IgD-negative memory B cell (primary cell): Measurements from ENCODE around the gene CYTH3. TPM values are rescaled to one million over a fixed set of nuclear protein-coding genes. Genes with fewer than 3 reads are reported as not detected.
"Not testable (repeated sequence)": the region's sequence is repeated elsewhere in the genome, so short reads cannot be mapped to it uniquely, and the experiment has no call there.

ENCODE experiments used
- H3K27ac Mint-ChIP-seq, 3 donors: one replicate each; pipeline ENCODE4 v1.8.0; 2020 to 2022; ENCODE audit warnings: mild to moderate bottlenecking in 3 of 3, mixed read lengths in 3 of 3, moderate library complexity in 1 of 3
- H3K27me3 Mint-ChIP-seq: one replicate; pipeline ENCODE4 v1.8.0; 2021; ENCODE audit warnings: mixed read lengths
- H3K36me3 Mint-ChIP-seq: one replicate; pipeline ENCODE4 v1.8.0; 2020; ENCODE audit warnings: mild to moderate bottlenecking, mixed read lengths
- H3K4me1 Mint-ChIP-seq, 3 donors: one replicate each; pipeline ENCODE4 v1.8.0; 2020 to 2022; ENCODE audit warnings: mixed read lengths in 3 of 3, mild to moderate bottlenecking in 1 of 3
- H3K4me3 Mint-ChIP-seq, 4 donors: one replicate each; pipeline ENCODE4 v1.8.0; 2020 to 2022; ENCODE audit warnings: mild to moderate bottlenecking in 4 of 4, mixed read lengths in 4 of 4, moderate library complexity in 3 of 4
- H3K9me3 Mint-ChIP-seq, 3 donors: one replicate each; pipeline ENCODE4 v1.8.0; 2020 to 2021; ENCODE audit warnings: mixed read lengths in 3 of 3, mild to moderate bottlenecking in 1 of 3
- polyA plus RNA-seq: library from polyadenylated mRNA; unstranded; fragments of 300-500 nt; fragmentation: Illumina TruSeq; gene quantifications from one replicate; pipeline ENCODE4 v1.2.3, GENCODE V29; 2021

CYTH3 gene
- polyA plus RNA-seq, 1 donor from 2014 or later: 3.0 TPM

GRCh38 chr7:6159524-6160031 lies 112.8 kb downstream of the CYTH3 start:
- Mint-ChIP-seq H3K27ac (no peak overlapping the region), H3K9me3 (no peaks in the 10 kb centered on the region)

GRCh38 chr7:6159097-6159483 lies 113.3 kb downstream of the CYTH3 start:
- no peak overlapping the region for H3K27ac Mint-ChIP-seq
- no peak overlapping the region for H3K4me3 Mint-ChIP-seq
- peaks cover 0 to 3% (median 0%) of the 10 kb centered on the region in 3 donors for H3K4me1 Mint-ChIP-seq
- no peaks in the 10 kb centered on the region for H3K9me3 Mint-ChIP-seq
- H3K36me3 Mint-ChIP-seq: peaks cover 5% of the 10 kb centered on the region
- H3K27me3 Mint-ChIP-seq: no peaks in the 10 kb centered on the region

More at GRCh38 chr7:6159524-6160031, 112.8 kb downstream of the CYTH3 start:
- no peaks in the 10 kb centered on the region for H3K27me3 Mint-ChIP-seq
- peaks cover 5% of the 10 kb centered on the region for H3K36me3 Mint-ChIP-seq
- H3K4me1 Mint-ChIP-seq: peaks cover 0 to 3% (median 0%) of the 10 kb centered on the region in 3 donors
- H3K4me3 Mint-ChIP-seq: no peak overlapping the region

- peaks cover 5% of the 10 kb centered on the region for H3K36me3 Mint-ChIP-seq
- peaks cover 0 to 3% (median 0%) of the 10 kb centered on the region in 3 donors for H3K4me1 Mint-ChIP-seq
- no peak overlapping the region for H3K4me3 Mint-ChIP-seq
- H3K27me3 Mint-ChIP-seq: no peaks in the 10 kb centered on the region
- peak overlapping the region in 1 of 3 donors; percentile 53 for H3K27ac Mint-ChIP-seq
- H3K9me3 Mint-ChIP-seq: no peaks in the 10 kb centered on the region
Observed at GRCh38 chr7:6158424-6159096, 113.9 kb downstream of the CYTH3 start.

- no peak overlapping the region for H3K27ac Mint-ChIP-seq
- no peaks in the 10 kb centered on the region for H3K9me3 Mint-ChIP-seq
- H3K4me3 Mint-ChIP-seq: no peak overlapping the region
Observed at GRCh38 chr7:6157685-6158423, 114.6 kb downstream of the CYTH3 start.

GRCh38 chr7:6156734-6157133 lies 115.7 kb downstream of the CYTH3 start:
- Mint-ChIP-seq H3K4me3 (no peak overlapping the region), H3K9me3 (no peaks in the 10 kb centered on the region), H3K27me3 (no peaks in the 10 kb centered on the region), H3K36me3 (peaks cover 8% of the 10 kb centered on the region), H3K4me1 (peaks cover 0 to 3% (median 0%) of the 10 kb centered on the region in 3 donors), H3K27ac (no peak overlapping the region)

More at GRCh38 chr7:6157685-6158423, 114.6 kb downstream of the CYTH3 start:
- Mint-ChIP-seq H3K36me3 (peaks cover 7% of the 10 kb centered on the region), H3K27me3 (no peaks in the 10 kb centered on the region), H3K4me1 (peaks cover 0 to 3% (median 0%) of the 10 kb centered on the region in 3 donors)

GRCh38 chr7:6155596-6155995 lies 116.8 kb downstream of the CYTH3 start:
- H3K4me1 Mint-ChIP-seq: peaks cover 0 to 3% (median 0%) of the 10 kb centered on the region in 3 donors
- no peaks in the 10 kb centered on the region for H3K27me3 Mint-ChIP-seq
- no peak overlapping the region for H3K4me3 Mint-ChIP-seq
- no peak overlapping the region for H3K27ac Mint-ChIP-seq
- no peaks in the 10 kb centered on the region for H3K9me3 Mint-ChIP-seq
- H3K36me3 Mint-ChIP-seq: peaks cover 8% of the 10 kb centered on the region

DNA sequence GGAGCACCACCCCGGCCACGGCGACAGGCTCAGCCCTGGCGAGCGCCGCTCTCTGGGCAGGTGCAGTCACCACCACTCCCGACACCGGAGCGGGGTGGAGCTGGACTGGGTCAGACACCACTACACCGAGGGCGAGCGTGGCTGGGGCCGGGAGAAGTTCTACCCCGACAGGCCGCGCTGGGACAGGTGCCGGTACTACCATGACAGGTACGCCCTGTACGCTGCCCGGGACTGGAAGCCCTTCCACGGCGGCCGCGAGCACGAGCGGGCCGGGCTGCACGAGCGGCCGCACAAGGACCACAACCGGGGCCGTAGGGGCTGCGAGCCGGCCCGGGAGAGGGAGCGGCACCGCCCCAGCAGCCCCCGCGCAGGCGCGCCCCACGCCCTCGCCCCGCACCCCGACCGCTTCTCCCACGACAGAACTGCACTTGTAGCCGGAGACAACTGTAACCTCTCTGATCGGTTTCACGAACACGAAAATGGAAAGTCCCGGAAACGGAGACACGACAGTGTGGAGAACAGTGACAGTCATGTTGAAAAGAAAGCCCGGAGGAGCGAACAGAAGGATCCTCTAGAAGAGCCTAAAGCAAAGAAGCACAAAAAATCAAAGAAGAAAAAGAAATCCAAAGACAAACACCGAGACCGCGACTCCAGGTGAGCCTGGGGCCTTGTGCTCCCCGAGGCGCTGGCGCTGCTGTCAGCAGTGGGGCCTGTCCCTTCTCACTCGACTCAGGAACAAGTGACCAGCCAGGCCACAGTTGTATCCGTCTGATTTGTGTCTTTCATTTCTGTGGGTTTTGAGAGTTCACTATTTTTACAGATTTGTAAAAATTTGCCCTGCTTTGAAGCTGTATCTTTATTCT lies 117.7 kb downstream of the CYTH3 start:
- Mint-ChIP-seq H3K27me3 (no peaks in the 10 kb centered on the region), H3K9me3 (no peaks in the 10 kb centered on the region), H3K36me3 (peaks cover 8% of the 10 kb centered on the region), H3K4me3 (no peak overlapping the region), H3K27ac (peak overlapping the region in 1 of 3 donors; percentile 77), H3K4me1 (peaks cover 0 to 3% (median 0%) of the 10 kb centered on the region in 3 donors)

DNA sequence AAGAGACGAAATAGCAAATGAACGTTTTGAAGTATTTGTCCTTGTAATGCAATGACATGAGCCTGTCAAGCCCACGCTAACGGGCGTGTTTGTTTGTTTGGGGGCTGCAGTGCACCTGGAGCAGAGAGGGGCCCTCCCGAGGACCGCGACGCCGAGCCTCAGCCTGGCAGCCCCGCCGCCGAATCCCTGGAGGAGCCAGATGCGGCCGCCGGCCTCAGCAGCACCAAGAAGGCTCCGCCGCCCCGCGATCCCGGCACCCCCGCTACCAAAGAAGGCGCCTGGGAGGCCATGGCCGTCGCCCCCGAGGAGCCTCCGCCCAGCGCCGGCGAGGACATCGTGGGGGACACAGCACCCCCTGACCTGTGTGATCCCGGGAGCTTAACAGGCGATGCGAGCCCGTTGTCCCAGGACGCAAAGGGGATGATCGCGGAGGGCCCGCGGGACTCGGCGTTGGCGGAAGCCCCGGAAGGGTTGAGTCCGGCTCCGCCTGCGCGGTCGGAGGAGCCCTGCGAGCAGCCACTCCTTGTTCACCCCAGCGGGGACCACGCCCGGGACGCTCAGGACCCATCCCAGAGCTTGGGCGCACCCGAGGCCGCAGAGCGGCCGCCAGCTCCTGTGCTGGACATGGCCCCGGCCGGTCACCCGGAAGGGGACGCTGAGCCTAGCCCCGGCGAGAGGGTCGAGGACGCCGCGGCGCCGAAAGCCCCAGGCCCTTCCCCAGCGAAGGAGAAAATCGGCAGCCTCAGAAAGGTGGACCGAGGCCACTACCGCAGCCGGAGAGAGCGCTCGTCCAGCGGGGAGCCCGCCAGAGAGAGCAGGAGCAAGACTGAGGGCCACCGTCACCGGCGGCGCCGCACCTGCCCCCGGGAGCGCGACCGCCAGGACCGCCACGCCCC lies 118.5 kb downstream of the CYTH3 start:
- no peak overlapping the region for H3K27ac Mint-ChIP-seq

GRCh38 chr7:6151994-6152735 lies 120.3 kb downstream of the CYTH3 start:
- Mint-ChIP-seq H3K36me3 (peaks cover 13% of the 10 kb centered on the region), H3K4me1 (no peaks in the 10 kb centered on the region), H3K4me3 (no peak overlapping the region), H3K27ac (peak overlapping the region in 1 of 3 donors; percentile 56), H3K27me3 (no peaks in the 10 kb centered on the region), H3K9me3 (no peaks in the 10 kb centered on the region)

More for the DNA sequence above, 118.5 kb downstream of the CYTH3 start:
- Mint-ChIP-seq H3K9me3 (no peaks in the 10 kb centered on the region), H3K27me3 (no peaks in the 10 kb centered on the region), H3K36me3 (peaks cover 9% of the 10 kb centered on the region), H3K4me1 (peaks cover 0 to 3% (median 0%) of the 10 kb centered on the region in 3 donors), H3K4me3 (no peak overlapping the region)

DNA sequence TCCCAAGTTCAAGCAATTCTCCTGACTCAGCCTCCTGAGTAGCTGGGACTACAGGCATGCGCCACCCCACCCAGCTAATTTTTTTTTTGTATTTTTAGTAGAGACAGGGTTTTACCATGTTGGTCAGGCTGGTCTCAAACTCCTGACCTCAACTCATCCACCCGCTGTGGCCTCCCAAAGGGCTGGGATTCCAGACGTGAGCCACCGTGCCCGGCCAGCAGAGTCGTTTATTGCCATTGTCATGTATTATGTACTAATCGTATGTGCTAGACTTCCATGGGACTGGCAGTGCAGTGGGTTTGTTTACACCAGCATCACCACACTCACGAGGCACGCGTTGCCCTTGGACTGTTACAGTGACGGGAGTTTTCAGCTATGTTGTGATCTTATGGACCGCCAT lies 120.9 kb downstream of the CYTH3 start:
- H3K4me3 Mint-ChIP-seq, H3K27me3 Mint-ChIP-seq, H3K4me1 Mint-ChIP-seq, H3K9me3 Mint-ChIP-seq: not testable (repeated sequence)
- H3K27ac Mint-ChIP-seq: peak overlapping the region in 1 of 3 donors; percentile 56
- H3K36me3 Mint-ChIP-seq: peaks cover 11% of the 10 kb centered on the region

DNA sequence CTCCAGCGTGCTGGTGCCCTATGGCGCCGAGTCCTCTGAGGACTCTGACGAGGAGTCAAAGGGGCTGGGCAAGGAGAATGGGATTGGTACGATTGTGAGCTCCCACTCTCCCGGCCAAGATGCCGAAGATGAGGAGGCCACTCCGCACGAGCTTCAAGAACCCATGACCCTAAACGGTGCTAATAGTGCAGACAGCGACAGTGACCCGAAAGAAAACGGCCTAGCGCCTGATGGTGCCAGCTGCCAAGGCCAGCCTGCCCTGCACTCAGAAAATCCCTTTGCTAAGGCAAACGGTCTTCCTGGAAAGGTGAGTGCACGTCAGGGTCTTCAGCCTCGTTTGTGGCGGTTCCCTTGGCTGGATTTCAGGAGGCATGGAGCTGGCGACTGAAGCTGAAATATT lies 122.4 kb downstream of the CYTH3 start:
- no peaks in the 10 kb centered on the region for H3K27me3 Mint-ChIP-seq
- H3K9me3 Mint-ChIP-seq: no peaks in the 10 kb centered on the region
- no peak overlapping the region for H3K4me3 Mint-ChIP-seq
- no peaks in the 10 kb centered on the region for H3K4me1 Mint-ChIP-seq
- peaks cover 11% of the 10 kb centered on the region for H3K36me3 Mint-ChIP-seq
- no peak overlapping the region for H3K27ac Mint-ChIP-seq

GRCh38 chr7:6148724-6149360 lies 123.6 kb downstream of the CYTH3 start:
- H3K27ac Mint-ChIP-seq: no peak overlapping the region

GRCh38 chr7:6147627-6148026 lies 124.8 kb downstream of the CYTH3 start:
- Mint-ChIP-seq H3K9me3 (no peaks in the 10 kb centered on the region), H3K27ac (peak overlapping the region in 1 of 3 donors; percentile 31), H3K36me3 (peaks cover 7% of the 10 kb centered on the region)

More at GRCh38 chr7:6148724-6149360, 123.6 kb downstream of the CYTH3 start:
- no peaks in the 10 kb centered on the region for H3K4me1 Mint-ChIP-seq
- H3K36me3 Mint-ChIP-seq: peaks cover 11% of the 10 kb centered on the region
- H3K9me3 Mint-ChIP-seq: no peaks in the 10 kb centered on the region
- H3K27me3 Mint-ChIP-seq: no peaks in the 10 kb centered on the region
- H3K4me3 Mint-ChIP-seq: no peak overlapping the region

More at GRCh38 chr7:6147627-6148026, 124.8 kb downstream of the CYTH3 start:
- Mint-ChIP-seq H3K27me3 (no peaks in the 10 kb centered on the region), H3K4me1 (no peaks in the 10 kb centered on the region), H3K4me3 (no peak overlapping the region)
